HCT116 (cell line): ENCODE results near the gene QRFPR. TPM values are rescaled to one million over a fixed set of nuclear protein-coding genes. Genes with fewer than 3 reads are reported as not detected.

Experiments used
- ATAC-seq: fragments of 200-7000 bp; cut with Tn5 transposase; 2 replicates; pipeline ENCODE4 v1.9.1; 2020; ENCODE audit warnings: mild to moderate bottlenecking, moderate library complexity
- BruUV-seq: library from RNA; stranded (reverse); fragments of 400-500 nt; replicated peaks from 2 replicates; lab custom pipeline; 2021; lab: Mats Ljungman, UMichigan
- CTCF ChIA-PET: fragments of 300-600 bp; sonication (Branson Sonifier 250); formaldehyde crosslinking; loops from one replicate; lab custom pipeline; 2021; ENCODE audit warnings: antibody characterized with exemption; lab: Charles Lee
- POLR2A ChIA-PET: fragments of 300-600, 350-600 bp; sonication (Branson Sonifier 250); formaldehyde crosslinking; loops from one replicate; lab custom pipeline; 2021; ENCODE audit warnings: antibody characterized with exemption; lab: Charles Lee
- RAD21 ChIA-PET, 2 experiments: fragments of 300-600 bp; sonication (Branson Sonifier 250); formaldehyde crosslinking; loops; one replicate each; lab custom pipeline; 2023; ENCODE audit warnings: low total read pairs in 2 of 2; ENCODE audit not compliant: uncharacterized antibody in 2 of 2, unreplicated experiment in 2 of 2, low non-redundant PET in 1 of 2; lab: Charles Lee
- DNase-seq: peaks from one replicate; pipeline ENCODE4 v3.0.0-alpha.2; 2010; ENCODE audit warnings: low read depth, low spot score
- H2AFZ ChIP-seq: fragments of 200-600 bp; shearing (Covaris generic), sonication (generic); 2 replicates; pipeline ENCODE4 v1.6.1; 2017; ENCODE audit warnings: low read depth, mixed run types, mixed read lengths, antibody characterized with exemption, low read length; ENCODE audit not compliant: poor library complexity, severe bottlenecking
- H3K27ac ChIP-seq: 2 replicates; pipeline ENCODE4 v1.5.1; 2012; ENCODE audit warnings: low read depth, low read length
- H3K27me3 ChIP-seq: fragments of 200-600 bp; sonication (generic); 2 replicates; pipeline ENCODE4 v1.6.1; 2016; ENCODE audit warnings: mixed run types, low read length, mixed read lengths; ENCODE audit not compliant: insufficient read depth
- H3K36me3 ChIP-seq, 2 experiments: fragments of 200-500 bp in 1 of 2; fragments of 200-600 bp in 1 of 2; sonication (Bioruptor generic) in 1 of 2; sonication (generic) in 1 of 2; 2 replicates each; pipeline versions ENCODE4 v1.5.1 to v1.6.1; 2014 to 2016; ENCODE audit warnings: low read length in 2 of 2, inconsistent platforms in 1 of 2, mixed read lengths in 1 of 2, mixed run types in 1 of 2; ENCODE audit not compliant: insufficient read depth in 2 of 2, control insufficient read depth in 1 of 2
- H3K4me1 ChIP-seq, 2 experiments: fragments of 200-600 bp in 1 of 2; sonication (generic) in 1 of 2; 2 replicates each; pipeline versions ENCODE4 v1.5.1 to v1.6.1; 2012 to 2017; ENCODE audit warnings: low read length in 2 of 2, inconsistent platforms in 1 of 2, mild to moderate bottlenecking in 1 of 2, mixed read lengths in 1 of 2, mixed run types in 1 of 2, moderate library complexity in 1 of 2; ENCODE audit not compliant: insufficient read depth in 2 of 2, control insufficient read depth in 1 of 2
- H3K4me2 ChIP-seq: fragments of 200-600 bp; sonication (generic); 2 replicates; pipeline ENCODE4 v1.6.1; 2017; ENCODE audit warnings: mixed run types, low read length, mixed read lengths
- H3K4me3 ChIP-seq, 2 experiments: fragments of 200-600 bp in 1 of 2; sonication (generic) in 1 of 2; replicated peaks in 1 of 2; 2 replicates each; pipeline ENCODE4 v1.5.1; 2011 to 2016; ENCODE audit warnings: low read length in 2 of 2, control low read depth in 1 of 2, low read depth in 1 of 2, mild to moderate bottlenecking in 1 of 2, mixed read lengths in 1 of 2, mixed run types in 1 of 2
- H3K79me2 ChIP-seq: fragments of 200-600 bp; sonication (generic); 2 replicates; pipeline ENCODE4 v1.6.1; 2017; ENCODE audit warnings: mild to moderate bottlenecking, mixed run types, low read length, moderate library complexity, mixed read lengths; ENCODE audit not compliant: insufficient read depth
- H3K9ac ChIP-seq: fragments of 200-600 bp; sonication (generic); 2 replicates; pipeline ENCODE4 v1.6.1; 2016; ENCODE audit warnings: low read length, mixed read lengths
- H3K9me2 ChIP-seq: fragments of 200-600 bp; sonication (generic), shearing (Covaris generic); 2 replicates; pipeline ENCODE4 v1.6.1; 2017; ENCODE audit warnings: mixed run types, mild to moderate bottlenecking, moderate library complexity; ENCODE audit not compliant: insufficient read depth
- H3K9me3 ChIP-seq, 2 experiments: fragments of 200-500 bp in 1 of 2; fragments of 200-600 bp in 1 of 2; sonication (Bioruptor generic) in 1 of 2; sonication (generic) in 1 of 2; 2 replicates each; pipeline ENCODE4 v1.6.1; 2014 to 2017; ENCODE audit warnings: low read length in 2 of 2, mixed read lengths in 2 of 2, inconsistent platforms in 1 of 2, low read depth in 1 of 2, mild to moderate bottlenecking in 1 of 2, mixed run types in 1 of 2, moderate library complexity in 1 of 2; ENCODE audit not compliant: control insufficient read depth in 1 of 2, insufficient read depth in 1 of 2
- H4K20me1 ChIP-seq: fragments of 200-600 bp; sonication (generic), shearing (Covaris generic); 2 replicates; pipeline ENCODE4 v1.6.1; 2017; ENCODE audit warnings: mixed run types, mild to moderate bottlenecking, moderate library complexity; ENCODE audit not compliant: insufficient read depth
- CBX3 ChIP-seq: IDR thresholded peaks from 2 replicates; pipeline ENCODE4 v1.6.1; 2012; ENCODE audit warnings: low read depth
- CEBPB ChIP-seq: IDR thresholded peaks from 2 replicates; pipeline ENCODE4 v1.6.1; 2012; ENCODE audit warnings: low read depth
- EGR1 ChIP-seq: IDR thresholded peaks from 2 replicates; pipeline ENCODE4 v1.6.1; 2012; ENCODE audit warnings: low read depth
- ELF1 ChIP-seq: IDR thresholded peaks from 2 replicates; pipeline ENCODE4 v1.6.1; 2012; ENCODE audit warnings: low read depth, borderline replicate concordance
- EZH2 ChIP-seq: fragments of 200-600 bp; sonication (generic); IDR thresholded peaks from 2 replicates; pipeline ENCODE4 v1.6.1; 2017; ENCODE audit warnings: antibody characterized with exemption, mixed run types
- EZH2phosphoT487 ChIP-seq: fragments of 200-600 bp; IDR thresholded peaks from 2 replicates; pipeline ENCODE4 v1.6.1; 2018; ENCODE audit warnings: antibody characterized with exemption, borderline replicate concordance
- FOSL1 ChIP-seq: IDR thresholded peaks from 2 replicates; pipeline ENCODE4 v1.6.1; 2012; ENCODE audit warnings: low read depth
- JUND ChIP-seq: IDR thresholded peaks from 2 replicates; pipeline ENCODE4 v1.6.1; 2012
- POLR2AphosphoS5 ChIP-seq: IDR thresholded peaks from 2 replicates; pipeline ENCODE4 v1.6.1; 2011; ENCODE audit warnings: mild to moderate bottlenecking, low read depth, low read length, moderate library complexity
- SIN3A ChIP-seq: IDR thresholded peaks from 2 replicates; pipeline ENCODE4 v1.6.1; 2012; ENCODE audit warnings: low read depth
- SP1 ChIP-seq: IDR thresholded peaks from 2 replicates; pipeline ENCODE4 v1.6.1; 2012; ENCODE audit warnings: low read depth
- SRF ChIP-seq: IDR thresholded peaks from 2 replicates; pipeline ENCODE4 v1.6.1; 2012; ENCODE audit warnings: low read depth
- TCF7L2 ChIP-seq: IDR thresholded peaks from 2 replicates; pipeline ENCODE4 v1.7.0; 2011; ENCODE audit warnings: borderline replicate concordance, inconsistent platforms; ENCODE audit not compliant: insufficient read depth, insufficient read length; ENCODE audit errors: extremely low read depth
- ZFX ChIP-seq: fragments of 450-650 bp; IDR thresholded peaks from 2 replicates; pipeline ENCODE4 v1.6.1; 2017
- ZNF274 ChIP-seq: fragments of 200-500 bp; sonication (Bioruptor generic); IDR thresholded peaks from 2 replicates; pipeline ENCODE4 v1.6.1; 2014; ENCODE audit warnings: mild to moderate bottlenecking, low read depth, low read length, inconsistent platforms
- intact Hi-C: fragments of 100-400 bp; cut with micrococcal nuclease; formaldehyde crosslinking; loops from 2 replicates; pipeline ENCODE4 v1.10.0; 2022
- total RNA-seq: library from RNA; stranded (reverse); gene quantifications from one replicate; pipeline ENCODE4 v1.2.1, GENCODE V29; 2021; ENCODE audit not compliant: unreplicated experiment
- TF ChIP-seq, protein P1 (sequence below), 3 experiments: fragments of 200-600 bp in 1 of 3; sonication (generic) in 1 of 3; IDR thresholded peaks in 2 of 3; conservative IDR thresholded peaks in 1 of 3; 2 replicates each; pipeline ENCODE4 v1.5.1; 2012 to 2017; ENCODE audit warnings: low read depth in 2 of 3, low read length in 2 of 3, antibody characterized with exemption in 1 of 3, borderline replicate concordance in 1 of 3, control low read depth in 1 of 3, mild to moderate bottlenecking in 1 of 3, mixed read lengths in 1 of 3, mixed run types in 1 of 3, moderate library complexity in 1 of 3; ENCODE audit not compliant: insufficient read depth in 1 of 3
- TF ChIP-seq, protein P2 (sequence below): IDR thresholded peaks from 2 replicates; pipeline ENCODE4 v1.6.1; 2011; ENCODE audit warnings: mild to moderate bottlenecking, low read length, moderate library complexity; ENCODE audit not compliant: insufficient replicate concordance; ENCODE audit errors: extremely low read depth
- TF ChIP-seq, protein P3 (sequence below): IDR thresholded peaks from 2 replicates; pipeline ENCODE4 v1.6.1; 2012

Gene QRFPR
- total RNA-seq, 1 experiment from 2014 or later = not detected

DNA sequence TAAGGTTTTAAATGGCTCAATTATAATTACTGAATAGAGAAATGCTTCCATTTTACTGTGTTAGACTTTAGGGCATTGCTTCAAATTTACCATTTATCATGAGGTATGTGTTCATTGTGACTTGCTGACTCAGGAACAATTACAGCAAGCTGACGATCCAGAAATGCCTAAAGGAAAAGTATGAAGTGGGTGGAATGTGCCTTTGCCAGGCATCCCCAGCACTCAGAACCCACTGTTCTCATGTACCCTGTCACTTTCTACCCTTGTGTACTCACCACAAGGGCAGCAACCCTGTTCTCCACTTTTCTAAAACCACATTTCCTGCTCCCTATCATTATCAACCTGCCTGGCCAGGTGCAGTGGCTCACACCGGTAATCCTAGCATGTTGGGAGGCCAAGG, 41.5 kb downstream of the QRFPR start:
- BruUV-seq = no TSS peak
- Histone ChIP-seq H3K9me2 (no peaks in the 10 kb centered on the region), H3K36me3 (no peaks in the 10 kb centered on the region), H3K79me2 (no peaks in the 10 kb centered on the region), H2AFZ (no peak overlapping the region)
- DNase-seq (no peak), ATAC-seq (no peak)
- POLR2A ChIA-PET = no interaction called here
- intact Hi-C loops = no loop called here
- TF ChIP-seq CBX3 = no peak
- TF ChIP-seq, all 23 proteins: peak for 0
- Histone ChIP-seq H3K4me3 (no peak overlapping the region), H4K20me1 (no peaks in the 10 kb centered on the region), H3K4me2 (no peak overlapping the region), H3K9me3 (no peaks in the 10 kb centered on the region), H3K4me1 (no peaks in the 10 kb centered on the region), H3K27me3 (no peaks in the 10 kb centered on the region), H3K27ac (no peak overlapping the region), H3K9ac (no peak overlapping the region)
- ChIA-PET CTCF (interaction anchor here (1.1 kb wide), 1 partner anchor 32 kb away, joined by 3 read pairs; no protein-coding TSS in a partner anchor), RAD21 (no interaction called here)

DNA sequence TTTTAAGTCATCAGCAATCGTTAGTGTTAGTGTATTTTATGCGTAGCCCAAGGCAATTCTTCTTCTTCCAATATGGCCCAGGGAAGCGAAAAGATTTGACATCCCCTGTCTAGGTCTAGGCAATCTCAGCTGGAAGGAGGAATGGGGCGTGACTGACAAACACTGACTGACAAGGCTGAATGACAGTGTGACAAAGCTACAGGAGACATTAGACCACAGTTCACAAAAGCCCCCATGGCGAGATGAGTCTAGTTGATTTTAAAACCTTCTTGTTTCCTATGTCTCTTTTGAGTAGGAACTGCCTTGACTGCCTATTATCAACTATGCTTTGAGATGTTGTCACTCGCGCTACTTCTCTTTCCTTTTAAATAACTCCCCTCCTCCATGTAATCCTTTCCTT, 42.3 kb downstream of the QRFPR start:
- H3K4me1 ChIP-seq = no peaks in the 10 kb centered on the region
- H2AFZ ChIP-seq = no peak overlapping the region
- H3K27me3 ChIP-seq = no peaks in the 10 kb centered on the region
- DNase-seq = no peak
- TF ChIP-seq JUND (no peak), ZNF274 (no peak), ZFX (no peak), EGR1 (no peak), SP1 (no peak), CEBPB (no peak), SIN3A (no peak), EZH2phosphoT487 (no peak), ELF1 (no peak), FOSL1 (no peak), EZH2 (no peak), CBX3 (no peak), POLR2AphosphoS5 (no peak), SRF (no peak), TCF7L2 (no peak)
- TF ChIP-seq, protein P1, sequence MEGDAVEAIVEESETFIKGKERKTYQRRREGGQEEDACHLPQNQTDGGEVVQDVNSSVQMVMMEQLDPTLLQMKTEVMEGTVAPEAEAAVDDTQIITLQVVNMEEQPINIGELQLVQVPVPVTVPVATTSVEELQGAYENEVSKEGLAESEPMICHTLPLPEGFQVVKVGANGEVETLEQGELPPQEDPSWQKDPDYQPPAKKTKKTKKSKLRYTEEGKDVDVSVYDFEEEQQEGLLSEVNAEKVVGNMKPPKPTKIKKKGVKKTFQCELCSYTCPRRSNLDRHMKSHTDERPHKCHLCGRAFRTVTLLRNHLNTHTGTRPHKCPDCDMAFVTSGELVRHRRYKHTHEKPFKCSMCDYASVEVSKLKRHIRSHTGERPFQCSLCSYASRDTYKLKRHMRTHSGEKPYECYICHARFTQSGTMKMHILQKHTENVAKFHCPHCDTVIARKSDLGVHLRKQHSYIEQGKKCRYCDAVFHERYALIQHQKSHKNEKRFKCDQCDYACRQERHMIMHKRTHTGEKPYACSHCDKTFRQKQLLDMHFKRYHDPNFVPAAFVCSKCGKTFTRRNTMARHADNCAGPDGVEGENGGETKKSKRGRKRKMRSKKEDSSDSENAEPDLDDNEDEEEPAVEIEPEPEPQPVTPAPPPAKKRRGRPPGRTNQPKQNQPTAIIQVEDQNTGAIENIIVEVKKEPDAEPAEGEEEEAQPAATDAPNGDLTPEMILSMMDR (IDR thresholded peaks at IDR 0.05 in 2 of 3, conservative IDR thresholded peaks at IDR 0.05 in 1 of 3; ENCODE audit: borderline replicate concordance in 1 of 3, insufficient read depth in 1 of 3, low read depth in 2 of 3, low read length in 2 of 3) = no peak
- TF ChIP-seq, protein P2, sequence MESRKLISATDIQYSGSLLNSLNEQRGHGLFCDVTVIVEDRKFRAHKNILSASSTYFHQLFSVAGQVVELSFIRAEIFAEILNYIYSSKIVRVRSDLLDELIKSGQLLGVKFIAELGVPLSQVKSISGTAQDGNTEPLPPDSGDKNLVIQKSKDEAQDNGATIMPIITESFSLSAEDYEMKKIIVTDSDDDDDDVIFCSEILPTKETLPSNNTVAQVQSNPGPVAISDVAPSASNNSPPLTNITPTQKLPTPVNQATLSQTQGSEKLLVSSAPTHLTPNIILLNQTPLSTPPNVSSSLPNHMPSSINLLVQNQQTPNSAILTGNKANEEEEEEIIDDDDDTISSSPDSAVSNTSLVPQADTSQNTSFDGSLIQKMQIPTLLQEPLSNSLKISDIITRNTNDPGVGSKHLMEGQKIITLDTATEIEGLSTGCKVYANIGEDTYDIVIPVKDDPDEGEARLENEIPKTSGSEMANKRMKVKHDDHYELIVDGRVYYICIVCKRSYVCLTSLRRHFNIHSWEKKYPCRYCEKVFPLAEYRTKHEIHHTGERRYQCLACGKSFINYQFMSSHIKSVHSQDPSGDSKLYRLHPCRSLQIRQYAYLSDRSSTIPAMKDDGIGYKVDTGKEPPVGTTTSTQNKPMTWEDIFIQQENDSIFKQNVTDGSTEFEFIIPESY = no peak
- TF ChIP-seq, protein P3, sequence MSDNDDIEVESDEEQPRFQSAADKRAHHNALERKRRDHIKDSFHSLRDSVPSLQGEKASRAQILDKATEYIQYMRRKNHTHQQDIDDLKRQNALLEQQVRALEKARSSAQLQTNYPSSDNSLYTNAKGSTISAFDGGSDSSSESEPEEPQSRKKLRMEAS = no peak
- no peak overlapping the region for H3K4me3 ChIP-seq
- H3K9me2 ChIP-seq = no peaks in the 10 kb centered on the region
- H3K4me2 ChIP-seq = no peak overlapping the region
- intact Hi-C loops = no loop called here
- H3K9ac ChIP-seq = no peak overlapping the region
- ChIA-PET POLR2A (no interaction called here), RAD21 (no interaction called here), CTCF (interaction anchor here (1.1 to 1.2 kb wide), 2 partner anchors 31 to 32 kb away, joined by 3 read pairs; no protein-coding TSS in a partner anchor)
- ATAC-seq = no peak
- no peaks in the 10 kb centered on the region for H3K9me3 ChIP-seq
- no peak overlapping the region for H3K27ac ChIP-seq
- no TSS peak for BruUV-seq
- H4K20me1 ChIP-seq = no peaks in the 10 kb centered on the region
- no peaks in the 10 kb centered on the region for H3K79me2 ChIP-seq
- no peaks in the 10 kb centered on the region for H3K36me3 ChIP-seq
